ENCODE data around the gene FBXL3.
A peak's percentile ranks its signal among the peaks of the same experiment; 100 is the strongest.

FBXL3 gene

DNA sequence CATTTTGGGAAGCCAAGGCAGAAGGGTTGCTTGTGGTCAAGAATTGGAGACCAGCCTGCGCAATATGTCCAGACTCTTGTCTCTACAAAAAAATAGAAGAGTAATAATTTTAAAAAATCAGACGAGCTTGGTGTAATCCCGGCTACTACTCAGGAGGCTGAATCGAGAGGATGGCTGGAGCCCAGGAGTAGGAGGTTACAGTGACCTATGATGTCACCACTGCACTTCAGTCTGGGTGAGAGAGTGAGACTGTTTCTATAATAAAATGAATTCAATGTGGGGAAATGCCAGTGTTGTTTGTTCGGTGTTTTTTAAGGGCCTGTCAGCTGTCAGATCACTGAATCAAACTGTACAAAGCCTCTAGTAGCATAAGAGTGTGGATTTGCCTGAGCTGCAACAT is 1.2 kb upstream of the FBXL3 start:
- peaks cover 4% of the 10 kb centered on the region for H3K4me1 ChIP-seq (ENCODE audit: control insufficient read depth, insufficient read depth, low read depth, low read length)
- WGBS: 75% methylated on average over 4 of the region's 5 CpGs

GRCh38 chr13:77026255-77026860 is 601 bp downstream of the FBXL3 start:
- H4K8ac ChIP-seq (ENCODE audit: low read length): peak overlapping the region; percentile 97
- peaks cover 11% of the 10 kb centered on the region for H3K4me1 ChIP-seq (ENCODE audit: control insufficient read depth, insufficient read depth, low read depth, low read length)
- H4K91ac ChIP-seq (ENCODE audit: low read length): peak overlapping the region; percentile 95
- peak overlapping the region; percentile 55 to 89 for H3K4ac ChIP-seq (ENCODE audit: low read depth in 1 of 2, low read length in 2 of 2)
- H2BK12ac ChIP-seq (ENCODE audit: low read length in 2 of 2): no peak overlapping the region
- WGBS: 2% methylated on average over 14 of the region's 62 CpGs
- H3K27me3 ChIP-seq (ENCODE audit: control insufficient read depth in 1 of 2, insufficient read depth in 1 of 2, low read length in 2 of 2): no peaks in the 10 kb centered on the region
- H2BK15ac ChIP-seq (ENCODE audit: low read depth, poor library complexity, severe bottlenecking): peak overlapping the region; percentile 55
- peak; percentile 76 for DNase-seq
- H3K9ac ChIP-seq (ENCODE audit: low read length): peak overlapping the region; percentile 93
- H3K4me2 ChIP-seq (ENCODE audit: low read length, poor library complexity, severe bottlenecking): peak overlapping the region; percentile 74
- peak overlapping the region; percentile 45 for H3K27ac ChIP-seq (ENCODE audit: low read length, poor library complexity, severe bottlenecking)
- peak overlapping the region; percentile 21 for H2BK120ac ChIP-seq (ENCODE audit: low read depth, low read length)
- no peaks in the 10 kb centered on the region for H3K9me3 ChIP-seq (ENCODE audit: control insufficient read depth, low read length)
- peak overlapping the region; percentile 54 for H2BK5ac ChIP-seq (ENCODE audit: low read depth, low read length, poor library complexity, severe bottlenecking)
- H2AK5ac ChIP-seq (ENCODE audit: low read length, severe bottlenecking): no peak overlapping the region
- H3K14ac ChIP-seq (ENCODE audit: low read length in 2 of 2): peak overlapping the region in 1 of 2 experiments; percentile 93
- peak overlapping the region in 1 of 2 experiments; percentile 59 for H3K23ac ChIP-seq (ENCODE audit: low read length in 2 of 2)
- H3K18ac ChIP-seq (ENCODE audit: low read depth in 1 of 2, low read length in 2 of 2): peak overlapping the region; percentile 80 to 99
- H3K4me3 ChIP-seq (ENCODE audit: insufficient read depth in 1 of 2, low read depth in 1 of 2, low read length in 2 of 2): peak overlapping the region; percentile 85 to 96
- H3K79me1 ChIP-seq (replicated peaks; ENCODE audit: low read length, poor library complexity, severe bottlenecking): peaks cover 1% of the 10 kb centered on the region
- peak overlapping the region; percentile 97 for H2AFZ ChIP-seq (ENCODE audit: low read depth, low read length)
- H3K36me3 ChIP-seq (ENCODE audit: control insufficient read depth in 1 of 2, insufficient read depth in 2 of 2, low read depth in 1 of 2, low read length in 2 of 2): peaks cover 0 to 3% of the 10 kb centered on the region in 2 experiments

More for the DNA sequence above, 1.2 kb upstream of the FBXL3 start:
- DNase-seq: peak; percentile 28
- H3K36me3 ChIP-seq (ENCODE audit: control insufficient read depth in 1 of 2, insufficient read depth in 2 of 2, low read depth in 1 of 2, low read length in 2 of 2): no peaks in the 10 kb centered on the region
- H3K27me3 ChIP-seq (ENCODE audit: control insufficient read depth in 1 of 2, insufficient read depth in 1 of 2, low read length in 2 of 2): no peaks in the 10 kb centered on the region
- H2BK12ac ChIP-seq (ENCODE audit: low read length in 2 of 2): no peak overlapping the region
- no peak overlapping the region for H2AFZ ChIP-seq (ENCODE audit: low read depth, low read length)
- no peak overlapping the region for H3K23ac ChIP-seq (ENCODE audit: low read length in 2 of 2)
- H3K18ac ChIP-seq (ENCODE audit: low read depth in 1 of 2, low read length in 2 of 2): no peak overlapping the region
- H3K79me1 ChIP-seq (replicated peaks; ENCODE audit: low read length, poor library complexity, severe bottlenecking): no peaks in the 10 kb centered on the region
- no peak overlapping the region for H2BK120ac ChIP-seq (ENCODE audit: low read depth, low read length)
- H3K9ac ChIP-seq (ENCODE audit: low read length): peak overlapping the region; percentile 93
- H2BK15ac ChIP-seq (ENCODE audit: low read depth, poor library complexity, severe bottlenecking): no peak overlapping the region
- no peak overlapping the region for H2AK5ac ChIP-seq (ENCODE audit: low read length, severe bottlenecking)
- H2BK5ac ChIP-seq (ENCODE audit: low read depth, low read length, poor library complexity, severe bottlenecking): no peak overlapping the region
- no peaks in the 10 kb centered on the region for H3K9me3 ChIP-seq (ENCODE audit: control insufficient read depth, low read length)
- no peak overlapping the region for H4K91ac ChIP-seq (ENCODE audit: low read length)
- H4K8ac ChIP-seq (ENCODE audit: low read length): no peak overlapping the region
- H3K4me3 ChIP-seq (ENCODE audit: insufficient read depth in 1 of 2, low read depth in 1 of 2, low read length in 2 of 2): peak overlapping the region in 1 of 2 experiments; percentile 87
- H3K27ac ChIP-seq (ENCODE audit: low read length, poor library complexity, severe bottlenecking): peak overlapping the region; percentile 30
- no peak overlapping the region for H3K4ac ChIP-seq (ENCODE audit: low read depth in 1 of 2, low read length in 2 of 2)
- no peak overlapping the region for H3K4me2 ChIP-seq (ENCODE audit: low read length, poor library complexity, severe bottlenecking)
- no peak overlapping the region for H3K14ac ChIP-seq (ENCODE audit: low read length in 2 of 2)

GRCh38 chr13:77022341-77022740 is 4.6 kb downstream of the FBXL3 start:
- Histone ChIP-seq H4K8ac (ENCODE audit: low read length) (no peak overlapping the region), H3K18ac (ENCODE audit: low read depth in 1 of 2, low read length in 2 of 2) (no peak overlapping the region), H3K23ac (ENCODE audit: low read length in 2 of 2) (no peak overlapping the region), H2BK12ac (ENCODE audit: low read length in 2 of 2) (no peak overlapping the region), H3K4ac (ENCODE audit: low read depth in 1 of 2, low read length in 2 of 2) (no peak overlapping the region), H3K36me3 (ENCODE audit: control insufficient read depth in 1 of 2, insufficient read depth in 2 of 2, low read depth in 1 of 2, low read length in 2 of 2) (peaks cover 0 to 20% of the 10 kb centered on the region in 2 experiments), H3K4me1 (ENCODE audit: control insufficient read depth, insufficient read depth, low read depth, low read length) (peaks cover 11% of the 10 kb centered on the region), H3K79me1 (replicated peaks; ENCODE audit: low read length, poor library complexity, severe bottlenecking) (peaks cover 3% of the 10 kb centered on the region), H2BK15ac (ENCODE audit: low read depth, poor library complexity, severe bottlenecking) (no peak overlapping the region), H3K4me3 (ENCODE audit: insufficient read depth in 1 of 2, low read depth in 1 of 2, low read length in 2 of 2) (peak overlapping the region in 1 of 2 experiments; percentile 15), H3K27me3 (ENCODE audit: control insufficient read depth in 1 of 2, insufficient read depth in 1 of 2, low read length in 2 of 2) (no peaks in the 10 kb centered on the region), H3K9me3 (ENCODE audit: control insufficient read depth, low read length) (no peaks in the 10 kb centered on the region), H3K14ac (ENCODE audit: low read length in 2 of 2) (no peak overlapping the region), H2BK5ac (ENCODE audit: low read depth, low read length, poor library complexity, severe bottlenecking) (no peak overlapping the region), H3K27ac (ENCODE audit: low read length, poor library complexity, severe bottlenecking) (no peak overlapping the region), H2AFZ (ENCODE audit: low read depth, low read length) (no peak overlapping the region), H2AK5ac (ENCODE audit: low read length, severe bottlenecking) (no peak overlapping the region), H3K9ac (ENCODE audit: low read length) (peak overlapping the region; percentile 9), H3K4me2 (ENCODE audit: low read length, poor library complexity, severe bottlenecking) (peak overlapping the region; percentile 47), H2BK120ac (ENCODE audit: low read depth, low read length) (no peak overlapping the region), H4K91ac (ENCODE audit: low read length) (no peak overlapping the region)
- peak; percentile 39 for DNase-seq
- 100% methylated on average over 1 of the region's 3 CpGs for WGBS

DNA sequence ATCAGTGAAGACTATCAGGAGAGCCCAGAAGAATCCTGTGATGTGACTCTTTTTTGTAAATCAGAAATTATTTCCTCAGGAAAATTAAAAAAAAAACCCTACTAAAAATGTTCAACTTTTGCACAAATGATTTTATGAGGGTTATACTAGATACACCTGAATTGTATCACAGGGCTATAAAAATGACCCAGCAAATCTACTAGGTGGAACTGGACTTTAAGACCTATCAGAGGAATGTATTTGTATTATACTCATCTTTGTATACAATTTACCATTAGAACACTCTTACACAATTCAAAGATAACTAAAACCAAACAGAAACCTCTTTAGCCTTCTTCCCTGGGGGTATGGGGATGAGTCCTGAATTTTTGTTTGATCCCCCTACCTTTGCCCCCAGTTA is 7.2 kb downstream of the FBXL3 start:
- H3K18ac ChIP-seq (ENCODE audit: low read depth in 1 of 2, low read length in 2 of 2): no peak overlapping the region
- no peak overlapping the region for H4K91ac ChIP-seq (ENCODE audit: low read length)
- no peak overlapping the region for H3K14ac ChIP-seq (ENCODE audit: low read length in 2 of 2)
- no peak overlapping the region for H3K4ac ChIP-seq (ENCODE audit: low read depth in 1 of 2, low read length in 2 of 2)
- no peak overlapping the region for H2AK5ac ChIP-seq (ENCODE audit: low read length, severe bottlenecking)
- no peak overlapping the region for H3K9ac ChIP-seq (ENCODE audit: low read length)
- H3K79me1 ChIP-seq (replicated peaks; ENCODE audit: low read length, poor library complexity, severe bottlenecking): peaks cover 4% of the 10 kb centered on the region
- H2BK15ac ChIP-seq (ENCODE audit: low read depth, poor library complexity, severe bottlenecking): no peak overlapping the region
- no peak overlapping the region for H2BK120ac ChIP-seq (ENCODE audit: low read depth, low read length)
- no peak overlapping the region for H3K4me2 ChIP-seq (ENCODE audit: low read length, poor library complexity, severe bottlenecking)
- H3K4me3 ChIP-seq (ENCODE audit: insufficient read depth in 1 of 2, low read depth in 1 of 2, low read length in 2 of 2): no peak overlapping the region
- no peak for DNase-seq
- no peaks in the 10 kb centered on the region for H3K27me3 ChIP-seq (ENCODE audit: control insufficient read depth in 1 of 2, insufficient read depth in 1 of 2, low read length in 2 of 2)
- H3K27ac ChIP-seq (ENCODE audit: low read length, poor library complexity, severe bottlenecking): no peak overlapping the region
- no peak overlapping the region for H2BK5ac ChIP-seq (ENCODE audit: low read depth, low read length, poor library complexity, severe bottlenecking)
- H3K4me1 ChIP-seq (ENCODE audit: control insufficient read depth, insufficient read depth, low read depth, low read length): peaks cover 8% of the 10 kb centered on the region
- H4K8ac ChIP-seq (ENCODE audit: low read length): no peak overlapping the region
- no peak overlapping the region for H3K23ac ChIP-seq (ENCODE audit: low read length in 2 of 2)
- peaks cover 0 to 46% of the 10 kb centered on the region in 2 experiments for H3K36me3 ChIP-seq (ENCODE audit: control insufficient read depth in 1 of 2, insufficient read depth in 2 of 2, low read depth in 1 of 2, low read length in 2 of 2)
- no peaks in the 10 kb centered on the region for H3K9me3 ChIP-seq (ENCODE audit: control insufficient read depth, low read length)
- no peak overlapping the region for H2BK12ac ChIP-seq (ENCODE audit: low read length in 2 of 2)
- no peak overlapping the region for H2AFZ ChIP-seq (ENCODE audit: low read depth, low read length)
